Mesenchymal stem cell (in vitro differentiated cells and primary cell): ENCODE data around the gene CHST15.

ENCODE experiments used
- DNase-seq: peaks from one replicate; pipeline ENCODE4 v3.0.0-alpha.2; 2013
- H2AFZ ChIP-seq: one replicate; pipeline ENCODE4 v1.6.1; 2013; ENCODE audit warnings: low read depth, mild to moderate bottlenecking, control low read depth, inconsistent platforms, low read length, moderate library complexity
- H2AK5ac ChIP-seq: 2 replicates; pipeline ENCODE4 v1.6.1; 2013; ENCODE audit warnings: low read length, moderate library complexity, mild to moderate bottlenecking, inconsistent platforms; ENCODE audit not compliant: severe bottlenecking
- H2BK120ac ChIP-seq: one replicate; pipeline ENCODE4 v1.6.1; 2013; ENCODE audit warnings: low read depth, mild to moderate bottlenecking, inconsistent platforms, low read length, moderate library complexity
- H2BK12ac ChIP-seq, 2 experiments: one replicate each; pipeline ENCODE4 v1.6.1; 2013; ENCODE audit warnings: inconsistent platforms in 2 of 2, low read length in 2 of 2, mild to moderate bottlenecking in 2 of 2, moderate library complexity in 2 of 2, control low read depth in 1 of 2
- H2BK15ac ChIP-seq: one replicate; pipeline ENCODE4 v1.6.1; 2013; ENCODE audit warnings: mild to moderate bottlenecking, low read depth, inconsistent platforms; ENCODE audit not compliant: poor library complexity, severe bottlenecking
- H2BK5ac ChIP-seq: 2 replicates; pipeline ENCODE4 v1.6.1; 2013; ENCODE audit warnings: low read depth, mild to moderate bottlenecking, low read length, control low read depth, inconsistent platforms; ENCODE audit not compliant: poor library complexity, severe bottlenecking
- H3K14ac ChIP-seq, 2 experiments: one replicate each; pipeline ENCODE4 v1.6.1; 2013; ENCODE audit warnings: inconsistent platforms in 2 of 2, low read length in 2 of 2, control low read depth in 1 of 2, mild to moderate bottlenecking in 1 of 2, moderate library complexity in 1 of 2
- H3K18ac ChIP-seq, 2 experiments: one replicate each; pipeline ENCODE4 v1.6.1; 2013; ENCODE audit warnings: inconsistent platforms in 2 of 2, low read length in 2 of 2, control low read depth in 1 of 2, low read depth in 1 of 2, mild to moderate bottlenecking in 1 of 2
- H3K23ac ChIP-seq, 2 experiments: one replicate each; pipeline ENCODE4 v1.6.1; 2013; ENCODE audit warnings: inconsistent platforms in 2 of 2, low read length in 2 of 2, mild to moderate bottlenecking in 2 of 2, moderate library complexity in 2 of 2, control low read depth in 1 of 2
- H3K27ac ChIP-seq: 2 replicates; pipeline ENCODE4 v1.5.1; 2013; ENCODE audit warnings: mild to moderate bottlenecking, moderate library complexity, low read length, control low read depth, inconsistent platforms; ENCODE audit not compliant: poor library complexity, severe bottlenecking
- H3K27me3 ChIP-seq, 2 experiments: 2 replicates each; pipeline versions ENCODE4 v1.6.1 to v1.7.0; 2013; ENCODE audit warnings: low read length in 2 of 2, mild to moderate bottlenecking in 2 of 2, moderate library complexity in 2 of 2, control low read depth in 1 of 2, inconsistent platforms in 1 of 2; ENCODE audit not compliant: control insufficient read depth in 1 of 2, insufficient read depth in 1 of 2
- H3K36me3 ChIP-seq, 2 experiments: 2 replicates each; pipeline versions ENCODE4 v1.6.1 to v1.7.0; 2013; ENCODE audit warnings: low read length in 2 of 2, control low read depth in 1 of 2, inconsistent platforms in 1 of 2, low read depth in 1 of 2, mild to moderate bottlenecking in 1 of 2; ENCODE audit not compliant: insufficient read depth in 2 of 2, control insufficient read depth in 1 of 2
- H3K4ac ChIP-seq, 2 experiments: one replicate each; pipeline ENCODE4 v1.6.1; 2013; ENCODE audit warnings: inconsistent platforms in 2 of 2, low read length in 2 of 2, mild to moderate bottlenecking in 2 of 2, moderate library complexity in 2 of 2, control low read depth in 1 of 2, low read depth in 1 of 2
- H3K4me1 ChIP-seq: 2 replicates; pipeline ENCODE4 v1.6.1; 2013; ENCODE audit warnings: low read depth, low read length, control low read depth; ENCODE audit not compliant: control insufficient read depth, insufficient read depth
- H3K4me2 ChIP-seq: 2 replicates; pipeline ENCODE4 v1.6.1; 2013; ENCODE audit warnings: low read length, mild to moderate bottlenecking, inconsistent platforms; ENCODE audit not compliant: poor library complexity, severe bottlenecking
- H3K4me3 ChIP-seq, 2 experiments: 2 replicates each; pipeline versions ENCODE4 v1.5.1 to v1.7.0; 2013; ENCODE audit warnings: low read length in 2 of 2, mild to moderate bottlenecking in 2 of 2, control low read depth in 1 of 2, low read depth in 1 of 2; ENCODE audit not compliant: insufficient read depth in 1 of 2
- H3K79me1 ChIP-seq: replicated peaks from 2 replicates; pipeline ENCODE4 v1.6.1; 2013; ENCODE audit warnings: mild to moderate bottlenecking, control low read depth, low read length, inconsistent platforms; ENCODE audit not compliant: poor library complexity, severe bottlenecking
- H3K9ac ChIP-seq: 2 replicates; pipeline ENCODE4 v1.7.0; 2013; ENCODE audit warnings: mild to moderate bottlenecking, low read length, moderate library complexity
- H3K9me3 ChIP-seq: 2 replicates; pipeline ENCODE4 v1.7.0; 2013; ENCODE audit warnings: mild to moderate bottlenecking, low read length; ENCODE audit not compliant: control insufficient read depth
- H4K8ac ChIP-seq: one replicate; pipeline ENCODE4 v1.6.1; 2013; ENCODE audit warnings: inconsistent platforms, mild to moderate bottlenecking, low read length, moderate library complexity
- H4K91ac ChIP-seq: one replicate; pipeline ENCODE4 v1.6.1; 2013; ENCODE audit warnings: mild to moderate bottlenecking, low read length, inconsistent platforms
- WGBS: methylation state at CpG from one replicate; pipeline ENCODE4 v1.1.7; 2013; ENCODE audit warnings: mixed read lengths; 5-methylcytosine and 5-hydroxymethylcytosine counted together

The CHST15 gene

DNA sequence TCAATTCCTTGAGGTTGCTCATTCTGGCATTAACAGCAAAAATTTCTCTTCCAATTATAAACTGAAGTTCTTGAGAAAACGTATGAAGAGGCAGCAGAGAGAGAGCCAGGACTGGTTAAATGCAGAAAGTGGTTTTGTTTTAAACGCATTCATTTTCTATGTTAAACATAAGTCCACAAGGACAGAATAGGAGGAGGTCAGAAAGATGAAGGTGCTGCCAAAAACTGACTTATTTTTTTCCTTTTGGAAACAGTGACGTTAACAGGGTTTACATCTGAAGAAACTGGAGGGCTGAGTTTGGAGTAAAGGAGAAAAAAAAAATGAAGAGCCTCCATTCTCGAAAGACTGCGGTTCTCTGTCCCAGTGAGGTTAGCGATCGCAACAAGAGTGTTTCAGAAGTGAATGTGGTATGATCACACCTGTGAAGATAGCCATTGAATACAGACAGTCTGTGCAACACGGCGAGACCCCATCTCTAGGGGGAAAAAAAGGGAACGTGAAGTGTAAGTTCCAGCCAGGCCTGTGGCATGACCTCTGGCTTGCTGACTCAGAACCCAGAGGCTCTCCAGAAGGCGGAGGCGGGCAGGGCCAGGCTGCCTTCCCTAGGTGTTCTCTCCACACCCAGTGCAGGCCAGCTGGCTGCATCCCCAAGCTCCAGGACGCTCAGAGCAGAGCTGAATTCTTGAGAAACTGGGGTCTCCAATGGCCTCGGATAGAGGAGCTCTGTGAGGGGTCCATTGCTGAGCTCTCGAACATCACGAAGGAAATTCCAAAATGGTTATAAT is 84.0 kb downstream of the CHST15 start:
- Histone ChIP-seq H2BK12ac (no peak overlapping the region), H4K91ac (no peak overlapping the region), H3K79me1 (peaks cover 27% of the 10 kb centered on the region), H3K36me3 (peaks cover 18 to 69% of the 10 kb centered on the region in 2 experiments), H3K4ac (no peak overlapping the region), H3K4me3 (no peak overlapping the region), H3K9me3 (no peaks in the 10 kb centered on the region), H2BK5ac (no peak overlapping the region), H3K27ac (no peak overlapping the region), H3K9ac (no peak overlapping the region), H3K23ac (no peak overlapping the region), H3K4me2 (no peak overlapping the region), H2BK15ac (no peak overlapping the region), H2AFZ (no peak overlapping the region), H3K14ac (peak overlapping the region in 1 of 2 experiments; percentile 37), H3K18ac (no peak overlapping the region), H3K27me3 (no peaks in the 10 kb centered on the region), H3K4me1 (peaks cover 19% of the 10 kb centered on the region), H4K8ac (no peak overlapping the region), H2BK120ac (no peak overlapping the region), H2AK5ac (no peak overlapping the region)
- no peak for DNase-seq
- WGBS, result 87% methylated on average over 16 of the region's 16 CpGs

DNA sequence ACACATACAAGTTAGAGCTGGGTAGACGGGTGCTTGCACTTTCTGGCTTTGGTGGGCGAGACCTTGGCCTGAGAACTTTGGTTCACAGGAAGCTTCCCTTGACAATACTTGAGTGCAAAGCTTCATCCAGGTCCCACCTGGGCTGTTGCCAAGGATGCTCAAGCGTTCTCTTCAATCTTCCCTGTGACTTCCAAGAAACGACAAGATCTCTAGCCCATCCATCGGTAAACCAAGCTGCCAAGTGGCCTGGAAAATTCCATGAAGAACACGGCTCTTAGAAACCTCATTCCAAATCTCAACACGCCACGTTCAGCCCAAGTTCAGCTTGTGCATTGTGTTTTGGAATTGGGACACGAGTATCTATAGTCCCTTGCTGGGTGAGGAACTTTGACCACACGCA is 84.7 kb downstream of the CHST15 start:
- Histone ChIP-seq H2BK120ac (no peak overlapping the region), H2BK15ac (no peak overlapping the region), H3K79me1 (peaks cover 27% of the 10 kb centered on the region), H3K9me3 (no peaks in the 10 kb centered on the region), H2AK5ac (no peak overlapping the region), H3K27ac (no peak overlapping the region), H3K9ac (no peak overlapping the region), H4K91ac (no peak overlapping the region), H2AFZ (no peak overlapping the region), H3K14ac (no peak overlapping the region), H4K8ac (no peak overlapping the region), H3K4me2 (no peak overlapping the region), H3K27me3 (no peaks in the 10 kb centered on the region), H3K4ac (no peak overlapping the region), H3K18ac (no peak overlapping the region), H2BK12ac (no peak overlapping the region), H2BK5ac (no peak overlapping the region), H3K36me3 (peaks cover 18 to 71% of the 10 kb centered on the region in 2 experiments), H3K4me1 (peaks cover 21% of the 10 kb centered on the region), H3K23ac (no peak overlapping the region), H3K4me3 (no peak overlapping the region)
- no peak for DNase-seq
- WGBS, result 88% methylated on average over 10 of the region's 10 CpGs

DNA sequence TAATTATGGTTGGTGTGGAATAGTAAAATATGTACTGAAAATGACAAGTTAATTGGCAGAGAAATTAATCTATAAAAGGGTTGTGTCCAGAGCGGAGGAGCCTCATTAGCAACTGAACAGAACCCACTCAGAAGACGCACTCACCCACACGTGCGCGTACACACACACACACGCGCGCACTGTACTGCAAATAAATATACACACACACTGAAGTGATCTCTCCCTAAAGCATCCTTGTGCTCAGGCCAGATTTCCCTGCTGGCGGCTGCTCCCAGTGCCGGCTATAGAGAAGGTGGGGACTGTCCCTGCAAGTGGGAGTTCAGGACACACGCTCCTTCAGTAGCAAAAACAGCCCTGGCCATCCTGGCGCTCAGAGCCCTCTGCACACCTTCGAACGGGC is 85.2 kb downstream of the CHST15 start:
- 90% methylated on average over 14 of the region's 14 CpGs for WGBS
- DNase-seq, result no peak

DNA sequence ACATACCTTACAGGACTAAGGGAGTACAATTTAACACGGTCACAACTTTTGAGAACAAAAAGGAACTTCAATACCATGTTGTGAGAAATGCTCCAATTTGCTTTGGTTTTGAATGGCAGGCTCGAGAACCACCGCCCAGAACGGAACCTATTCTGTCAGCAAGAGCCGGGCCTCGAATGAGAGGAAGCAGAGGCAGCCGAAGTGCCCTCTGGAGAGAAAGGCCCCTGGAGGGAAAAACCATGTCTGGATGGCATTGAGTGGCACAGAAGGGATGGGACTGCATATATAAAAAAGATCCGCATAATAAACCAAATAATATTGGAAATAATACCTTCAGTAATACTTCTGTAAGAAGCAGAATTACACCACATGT is 85.6 kb downstream of the CHST15 start:
- Histone ChIP-seq H2AFZ (no peak overlapping the region), H3K9me3 (no peaks in the 10 kb centered on the region), H3K4ac (no peak overlapping the region), H3K79me1 (peaks cover 27% of the 10 kb centered on the region), H3K36me3 (peaks cover 18 to 67% of the 10 kb centered on the region in 2 experiments), H3K18ac (no peak overlapping the region), H3K4me3 (no peak overlapping the region), H3K27me3 (no peaks in the 10 kb centered on the region), H3K4me2 (no peak overlapping the region), H3K9ac (no peak overlapping the region), H3K23ac (no peak overlapping the region), H2BK120ac (no peak overlapping the region), H2AK5ac (no peak overlapping the region), H3K27ac (no peak overlapping the region), H2BK5ac (no peak overlapping the region), H3K14ac (no peak overlapping the region), H4K91ac (no peak overlapping the region), H2BK15ac (no peak overlapping the region), H3K4me1 (peaks cover 21% of the 10 kb centered on the region), H2BK12ac (no peak overlapping the region), H4K8ac (no peak overlapping the region)
- WGBS, result 90% methylated on average over 7 of the region's 8 CpGs
- no peak for DNase-seq

More for the DNA sequence above, 85.2 kb downstream of the CHST15 start:
- peaks cover 27% of the 10 kb centered on the region for H3K79me1 ChIP-seq
- peaks cover 21% of the 10 kb centered on the region for H3K4me1 ChIP-seq
- no peak overlapping the region for H2AK5ac ChIP-seq
- no peak overlapping the region for H2BK12ac ChIP-seq
- no peak overlapping the region for H2BK15ac ChIP-seq
- no peak overlapping the region for H3K18ac ChIP-seq
- H3K4me3 ChIP-seq, result no peak overlapping the region
- peaks cover 18 to 71% of the 10 kb centered on the region in 2 experiments for H3K36me3 ChIP-seq
- no peak overlapping the region for H4K8ac ChIP-seq
- H3K27me3 ChIP-seq, result no peaks in the 10 kb centered on the region
- no peak overlapping the region for H2BK120ac ChIP-seq
- no peak overlapping the region for H3K4me2 ChIP-seq
- H3K4ac ChIP-seq, result no peak overlapping the region
- no peak overlapping the region for H3K14ac ChIP-seq
- H3K9ac ChIP-seq, result no peak overlapping the region
- H4K91ac ChIP-seq, result no peak overlapping the region
- H2AFZ ChIP-seq, result no peak overlapping the region
- no peak overlapping the region for H3K23ac ChIP-seq
- no peak overlapping the region for H3K27ac ChIP-seq
- no peak overlapping the region for H2BK5ac ChIP-seq
- H3K9me3 ChIP-seq, result no peaks in the 10 kb centered on the region
